ENCODE results near the gene TBC1D19.

GRCh38 chr4:26787461-26788340, 203.8 kb downstream of the TBC1D19 start:
- TF ChIP-seq, protein P1, sequence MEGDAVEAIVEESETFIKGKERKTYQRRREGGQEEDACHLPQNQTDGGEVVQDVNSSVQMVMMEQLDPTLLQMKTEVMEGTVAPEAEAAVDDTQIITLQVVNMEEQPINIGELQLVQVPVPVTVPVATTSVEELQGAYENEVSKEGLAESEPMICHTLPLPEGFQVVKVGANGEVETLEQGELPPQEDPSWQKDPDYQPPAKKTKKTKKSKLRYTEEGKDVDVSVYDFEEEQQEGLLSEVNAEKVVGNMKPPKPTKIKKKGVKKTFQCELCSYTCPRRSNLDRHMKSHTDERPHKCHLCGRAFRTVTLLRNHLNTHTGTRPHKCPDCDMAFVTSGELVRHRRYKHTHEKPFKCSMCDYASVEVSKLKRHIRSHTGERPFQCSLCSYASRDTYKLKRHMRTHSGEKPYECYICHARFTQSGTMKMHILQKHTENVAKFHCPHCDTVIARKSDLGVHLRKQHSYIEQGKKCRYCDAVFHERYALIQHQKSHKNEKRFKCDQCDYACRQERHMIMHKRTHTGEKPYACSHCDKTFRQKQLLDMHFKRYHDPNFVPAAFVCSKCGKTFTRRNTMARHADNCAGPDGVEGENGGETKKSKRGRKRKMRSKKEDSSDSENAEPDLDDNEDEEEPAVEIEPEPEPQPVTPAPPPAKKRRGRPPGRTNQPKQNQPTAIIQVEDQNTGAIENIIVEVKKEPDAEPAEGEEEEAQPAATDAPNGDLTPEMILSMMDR (IDR thresholded peaks at IDR 0.05), result peak in 1 of 7 experiments; percentile 19
- no peak for TF ChIP-seq POLR2A (IDR thresholded peaks at IDR 0.05)
- no peak for TF ChIP-seq EP300 (IDR thresholded peaks at IDR 0.05)

All from stomach (tissue), 4 donors.